IMR-90 (cell line): ENCODE measurements around the gene CDK5R1. TPM values are rescaled to one million over a fixed set of nuclear protein-coding genes. Genes with fewer than 3 reads are reported as not detected.

ENCODE experiments used
- ATAC-seq: fragments of 200-7000 bp; cut with Tn5 transposase; 2 replicates; pipeline ENCODE4 v1.9.1; 2020; ENCODE audit warnings: low read depth, mild to moderate bottlenecking, moderate library complexity
- BruUV-seq: library from RNA; stranded (reverse); fragments of 400-500 nt; replicated peaks from 2 replicates; lab custom pipeline; 2021; lab: Mats Ljungman, UMichigan
- CTCF ChIA-PET: fragments of 300-600 bp; formaldehyde crosslinking; extraction: SDS; loops from one replicate; lab custom pipeline; 2021; ENCODE audit warnings: antibody characterized with exemption; lab: Yijun Ruan, JAX
- POLR2A ChIA-PET: fragments of 300-600 bp; sonication (Branson Sonifier 250); formaldehyde crosslinking; loops from one replicate; lab custom pipeline; 2022; ENCODE audit warnings: antibody characterized with exemption; ENCODE audit not compliant: unreplicated experiment; lab: Charles Lee
- DNase-seq: peaks from one replicate; pipeline ENCODE4 v3.0.0; 2013
- H2AFZ ChIP-seq: replicated peaks from 2 replicates; pipeline ENCODE3; 2013; ENCODE audit warnings: low read length, mild to moderate bottlenecking; ENCODE audit not compliant: poor library complexity
- H2AK5ac ChIP-seq: 2 replicates; pipeline ENCODE4 v1.6.1; 2013; ENCODE audit warnings: low read depth, low read length, inconsistent platforms
- H2AK9ac ChIP-seq: replicated peaks from 2 replicates; pipeline ENCODE3; 2013; ENCODE audit warnings: mild to moderate bottlenecking, low read depth, low read length, moderate library complexity; ENCODE audit not compliant: poor library complexity
- H2BK120ac ChIP-seq: 2 replicates; pipeline ENCODE4 v1.6.1; 2013; ENCODE audit warnings: low read depth, low read length, inconsistent platforms
- H2BK15ac ChIP-seq: 3 replicates; pipeline ENCODE4 v1.6.1; 2013; ENCODE audit warnings: low read depth, low read length, inconsistent platforms
- H2BK20ac ChIP-seq: 2 replicates; pipeline ENCODE4 v1.6.1; 2013; ENCODE audit warnings: low read depth, mild to moderate bottlenecking, inconsistent platforms, low read length, moderate library complexity
- H2BK5ac ChIP-seq: 2 replicates; pipeline ENCODE4 v1.6.1; 2013; ENCODE audit warnings: mild to moderate bottlenecking, low read depth, low read length, inconsistent platforms; ENCODE audit not compliant: poor library complexity, severe bottlenecking
- H3K14ac ChIP-seq: replicated peaks from 2 replicates; pipeline ENCODE4 v1.6.1; 2013; ENCODE audit warnings: low read depth, low read length, inconsistent platforms
- H3K18ac ChIP-seq: 2 replicates; pipeline ENCODE4 v1.6.1; 2013; ENCODE audit warnings: low read depth, low read length, control low read depth
- H3K23ac ChIP-seq: 2 replicates; pipeline ENCODE4 v1.6.1; 2013; ENCODE audit warnings: low read depth, low read length, inconsistent platforms
- H3K27ac ChIP-seq: 2 replicates; pipeline ENCODE4 v1.5.1; 2013; ENCODE audit warnings: mild to moderate bottlenecking, control low read depth, low read length; ENCODE audit not compliant: insufficient read depth
- H3K27me3 ChIP-seq: 2 replicates; pipeline ENCODE4 v1.6.1; 2013; ENCODE audit warnings: low read length; ENCODE audit not compliant: control insufficient read depth, insufficient read depth
- H3K36me3 ChIP-seq: 2 replicates; pipeline ENCODE4 v1.6.1; 2013; ENCODE audit warnings: low read length, mixed read lengths; ENCODE audit not compliant: control insufficient read depth, insufficient read depth
- H3K4ac ChIP-seq: 2 replicates; pipeline ENCODE4 v1.6.1; 2013; ENCODE audit warnings: low read depth, low read length, inconsistent platforms
- H3K4me1 ChIP-seq: 2 replicates; pipeline ENCODE4 v1.6.1; 2013; ENCODE audit warnings: low read length, mixed read lengths; ENCODE audit not compliant: control insufficient read depth, insufficient read depth
- H3K4me2 ChIP-seq: 2 replicates; pipeline ENCODE4 v1.6.1; 2013; ENCODE audit warnings: low read depth, mild to moderate bottlenecking, control low read depth, low read length, moderate library complexity
- H3K4me3 ChIP-seq: 2 replicates; pipeline ENCODE4 v1.5.1; 2013; ENCODE audit warnings: low read depth, mild to moderate bottlenecking, control low read depth, low read length, moderate library complexity; ENCODE audit not compliant: insufficient read depth
- H3K56ac ChIP-seq: 2 replicates; pipeline ENCODE4 v1.6.1; 2013; ENCODE audit warnings: low read length, inconsistent platforms; ENCODE audit not compliant: insufficient read depth; ENCODE audit errors: extremely low read depth
- H3K79me1 ChIP-seq, 2 experiments: 2 replicates each; pipeline ENCODE4 v1.6.1; 2013; ENCODE audit warnings: low read length in 2 of 2, inconsistent platforms in 1 of 2, low read depth in 1 of 2
- H3K9ac ChIP-seq: 2 replicates; pipeline ENCODE4 v1.6.1; 2013; ENCODE audit warnings: low read depth, low read length, control low read depth
- H3K9me1 ChIP-seq: 2 replicates; pipeline ENCODE4 v1.6.1; 2013; ENCODE audit warnings: low read length, inconsistent platforms; ENCODE audit not compliant: insufficient read depth
- H3K9me3 ChIP-seq: 2 replicates; pipeline ENCODE4 v1.6.1; 2013; ENCODE audit warnings: low read length; ENCODE audit not compliant: control insufficient read depth, insufficient read depth
- H4K20me1 ChIP-seq: 2 replicates; pipeline ENCODE4 v1.6.1; 2013; ENCODE audit warnings: low read length, inconsistent platforms; ENCODE audit not compliant: insufficient read depth
- H4K5ac ChIP-seq: 2 replicates; pipeline ENCODE4 v1.6.1; 2013; ENCODE audit warnings: mild to moderate bottlenecking, low read depth, low read length, control low read depth
- H4K8ac ChIP-seq, 2 experiments: 2 replicates each; pipeline ENCODE4 v1.6.1; 2013; ENCODE audit warnings: low read depth in 2 of 2, low read length in 2 of 2, control low read depth in 1 of 2, inconsistent platforms in 1 of 2
- H4K91ac ChIP-seq: 2 replicates; pipeline ENCODE4 v1.6.1; 2013; ENCODE audit warnings: low read depth, low read length, inconsistent platforms; ENCODE audit not compliant: insufficient read depth
- BHLHE40 ChIP-seq: fragments of 150-350 bp; IDR thresholded peaks from 2 replicates; pipeline ENCODE4 v1.6.1; 2016; ENCODE audit warnings: mild to moderate bottlenecking, low read depth, low read length
- CHD1 ChIP-seq: IDR thresholded peaks from 2 replicates; pipeline ENCODE4 v1.6.1; 2012; ENCODE audit warnings: low read depth, low read length, improper control_type of control experiment
- NFE2L2 ChIP-seq: fragments of 150-350 bp; IDR thresholded peaks from 2 replicates; pipeline ENCODE4 v1.6.1; 2016; ENCODE audit warnings: low read depth, mild to moderate bottlenecking, low read length
- POLR2A ChIP-seq: IDR thresholded peaks from 2 replicates; pipeline ENCODE4 v1.6.1; 2012; ENCODE audit warnings: mild to moderate bottlenecking, low read depth, low read length
- RCOR1 ChIP-seq: IDR thresholded peaks from 2 replicates; pipeline ENCODE4 v1.6.1; 2012; ENCODE audit warnings: mild to moderate bottlenecking, low read length, improper control_type of control experiment; ENCODE audit not compliant: insufficient replicate concordance
- SMC3 ChIP-seq: fragments of 150-350 bp; IDR thresholded peaks from 2 replicates; pipeline ENCODE4 v1.6.1; 2016; ENCODE audit warnings: low read depth, mild to moderate bottlenecking, antibody characterized with exemption, low read length, moderate library complexity
- WGBS, 2 experiments: methylation state at CpG; one replicate each; pipeline versions ENCODE4 v1.1.5 to v1.1.7; 2013; ENCODE audit warnings: missing lambda C conversion rate in 2 of 2; ENCODE audit not compliant: insufficient read length in 1 of 2; ENCODE audit errors: extremely low coverage in 2 of 2; 5-methylcytosine and 5-hydroxymethylcytosine counted together
- dilution Hi-C: fragments of 300-500 bp; cut with HindIII; formaldehyde crosslinking; loops from one replicate; pipeline ENCODE4 v1.14.3; 2018; ENCODE audit warnings: low sequenced_read_pairs; ENCODE audit not compliant: unreplicated experiment
- in situ Hi-C: fragments of 300-500 bp; cut with MboI; formaldehyde crosslinking; loops from 3 replicates; pipeline ENCODE4 v1.14.3; 2019; ENCODE audit warnings: low sequenced_read_pairs, inconsistent platforms, mixed read lengths
- intact Hi-C: fragments of 100-400 bp; cut with micrococcal nuclease; formaldehyde crosslinking; loops from 2 replicates; pipeline ENCODE4 v1.10.0; 2022
- polyA plus RNA-seq, 3 experiments: library from polyadenylated mRNA; depleted of rRNA; stranded (reverse); fragments of >200 nt; gene quantifications; 2 replicates each; pipeline ENCODE4 v1.2.3, GENCODE V29; 2012; ENCODE audit warnings: low replicate concordance in 1 of 3
- total RNA-seq: library from RNA; depleted of rRNA; stranded (reverse); fragments of >200 nt; gene quantifications from 2 replicates; pipeline ENCODE4 v1.2.3, GENCODE V29; 2012

Gene CDK5R1
- total and polyA plus RNA-seq, 2 of the 4 experiments (the other 2 are of a cell fraction): 0.36 to 0.74 TPM

GRCh38 chr17:32527146-32527545, 40.4 kb downstream of the CDK5R1 start:
- H3K9ac ChIP-seq: no peak overlapping the region
- no peak overlapping the region for H2BK120ac ChIP-seq
- no peak overlapping the region for H3K4me2 ChIP-seq
- no peaks in the 10 kb centered on the region for H3K9me1 ChIP-seq
- no peak overlapping the region for H3K27ac ChIP-seq
- H3K79me1 ChIP-seq: no peaks in the 10 kb centered on the region
- H4K5ac ChIP-seq: no peak overlapping the region
- BruUV-seq: no TSS peak
- CTCF ChIA-PET: no interaction called here
- dilution Hi-C loops (no loop called here), in situ Hi-C loops (no loop called here), intact Hi-C loops (no loop called here)
- H3K4me3 ChIP-seq: no peak overlapping the region
- H3K56ac ChIP-seq: no peak overlapping the region
- no peak overlapping the region for H2BK20ac ChIP-seq
- no peak for DNase-seq
- H3K14ac ChIP-seq: no peak overlapping the region
- no peak for TF ChIP-seq RCOR1
- no peak for TF ChIP-seq NFE2L2
- TF ChIP-seq SMC3: no peak
- no peak for TF ChIP-seq BHLHE40
- TF ChIP-seq CHD1: no peak
- no peak for TF ChIP-seq POLR2A
- no peak overlapping the region for H2AK9ac ChIP-seq
- no peak overlapping the region for H3K18ac ChIP-seq
- H4K8ac ChIP-seq: no peak overlapping the region
- H3K4me1 ChIP-seq: no peaks in the 10 kb centered on the region
- WGBS, 2 experiments: 90% methylated on average over 2 of the region's 4 CpGs; no CpG with 5 or more reads in 1 of the 2 experiments
- POLR2A ChIA-PET: no interaction called here
- no peaks in the 10 kb centered on the region for H3K36me3 ChIP-seq
- no peak overlapping the region for H2BK5ac ChIP-seq
- no peak overlapping the region for H3K4ac ChIP-seq
- no peak for ATAC-seq
- no peak overlapping the region for H4K91ac ChIP-seq
- no peaks in the 10 kb centered on the region for H3K9me3 ChIP-seq
- peaks cover 13% of the 10 kb centered on the region for H3K27me3 ChIP-seq
- no peaks in the 10 kb centered on the region for H4K20me1 ChIP-seq
- no peak overlapping the region; the same call in 1 of the 2 replicates for H2AK5ac ChIP-seq
- no peak overlapping the region for H3K23ac ChIP-seq
- H2BK15ac ChIP-seq: no peak overlapping the region; the same call in 2 of the 3 replicates
- H2AFZ ChIP-seq: no peak overlapping the region
